Fibroblast of the conjunctiva (primary cell): ENCODE data around the gene EPN3.

ENCODE experiments used
- DNase-seq: peaks from one replicate; pipeline ENCODE4 v3.0.0-alpha.2; 2010; ENCODE audit warnings: low read depth

The EPN3 gene

DNA sequence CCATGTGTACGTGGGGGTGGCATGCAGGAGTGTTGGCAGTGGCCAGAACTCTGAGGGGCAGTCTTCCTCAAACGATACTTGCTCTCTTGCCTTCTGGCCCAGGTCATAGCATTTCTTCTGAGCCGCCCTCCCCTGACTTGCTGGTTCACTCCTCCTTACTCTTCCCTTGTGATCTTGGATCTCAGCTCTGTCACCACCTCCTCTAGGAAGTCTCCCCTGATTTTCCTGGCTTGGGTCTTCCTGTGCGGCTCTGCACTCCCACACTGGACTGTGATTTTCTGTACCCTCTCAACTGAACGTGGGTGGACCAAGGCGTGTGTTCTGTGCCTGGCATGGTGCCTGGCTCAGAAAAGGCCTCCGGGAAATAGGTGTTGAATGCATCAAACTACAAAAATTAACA lies 2.9 kb downstream of the EPN3 start:
- no peak for DNase-seq

- no peak for DNase-seq
These were observed 4.4 kb downstream of the EPN3 start for GRCh38 chr17:50536683-50537646.

DNA sequence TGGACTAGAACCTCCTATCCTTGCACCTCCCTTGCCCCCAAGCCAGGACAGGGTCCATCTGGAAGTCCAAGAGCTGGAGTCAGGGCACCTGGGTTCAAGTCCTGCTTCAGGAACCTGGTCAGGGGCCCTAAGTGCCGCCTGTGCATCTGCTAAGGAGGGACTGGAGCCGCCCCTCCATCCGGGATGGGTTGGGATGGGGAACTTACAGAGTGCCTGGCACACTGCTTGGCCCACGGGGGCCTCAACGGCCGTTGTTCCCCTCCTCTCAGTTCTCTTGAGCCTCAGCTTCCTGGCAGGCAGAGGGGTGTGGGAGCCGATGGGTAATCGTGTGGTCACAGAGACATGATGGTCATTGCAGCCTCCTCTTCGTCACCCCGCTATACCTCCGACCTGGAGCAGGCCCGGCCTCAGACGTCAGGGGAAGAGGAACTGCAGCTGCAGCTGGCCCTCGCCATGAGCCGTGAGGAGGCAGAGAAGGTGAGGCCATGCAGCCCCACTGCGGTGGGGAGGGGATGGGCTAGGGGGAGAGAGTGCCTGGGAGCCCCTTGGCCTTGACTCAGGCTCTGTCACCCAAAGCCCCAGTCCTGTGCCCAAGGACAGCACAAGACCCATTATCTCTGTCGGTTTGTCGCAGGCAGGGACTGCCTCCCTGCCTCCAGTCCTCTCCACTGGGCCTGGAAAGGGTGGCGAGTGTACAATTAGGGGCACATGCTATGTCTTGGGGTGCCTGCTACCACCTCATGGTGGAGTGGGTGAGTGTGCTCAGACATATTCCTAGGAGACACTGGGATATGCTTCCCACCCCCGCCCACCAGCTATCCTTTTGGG lies 5.4 kb downstream of the EPN3 start:
- no peak for DNase-seq

DNA sequence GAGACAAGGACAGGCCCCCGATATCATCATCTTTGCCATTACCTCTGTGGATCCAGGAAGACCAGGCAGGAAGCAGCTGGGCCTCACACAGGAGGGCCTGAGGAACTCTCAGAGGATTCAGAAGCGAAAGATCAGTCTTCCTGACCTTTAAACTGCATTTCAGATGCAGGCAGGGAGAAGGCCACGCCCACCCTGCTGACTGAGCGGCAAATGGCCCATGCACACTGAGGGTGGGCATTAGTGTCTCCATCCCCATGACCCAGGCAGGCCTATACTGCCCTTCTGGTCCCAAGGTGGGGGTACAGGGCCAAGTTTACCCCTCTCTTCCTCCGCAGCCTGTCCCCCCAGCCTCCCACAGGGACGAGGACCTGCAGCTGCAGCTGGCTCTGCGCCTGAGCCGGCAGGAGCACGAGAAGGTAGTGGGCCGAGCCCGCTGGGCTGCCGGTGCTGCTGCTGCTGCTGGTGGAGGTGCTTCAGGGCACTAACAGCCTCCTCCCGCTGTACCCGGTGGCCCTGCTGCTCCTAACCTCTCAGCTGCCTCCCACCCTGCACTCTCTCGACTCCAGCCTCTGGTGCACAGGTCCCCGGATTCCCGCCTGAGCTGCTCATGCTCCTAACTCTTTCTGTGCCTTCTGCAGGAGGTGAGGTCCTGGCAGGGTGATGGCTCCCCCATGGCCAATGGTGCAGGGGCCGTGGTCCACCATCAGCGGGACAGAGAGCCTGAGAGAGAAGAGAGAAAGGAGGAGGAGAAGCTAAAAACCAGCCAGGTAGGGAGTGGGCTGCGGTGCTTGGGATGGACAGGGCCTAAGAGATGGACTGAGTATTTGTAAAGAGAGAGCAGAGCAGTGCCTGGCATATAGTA lies 6.2 kb downstream of the EPN3 start:
- DNase-seq, result no peak

- no peak for DNase-seq
These were observed 7.4 kb downstream of the EPN3 start for GRCh38 chr17:50539762-50540559.

GRCh38 chr17:50540560-50541401 lies 8.2 kb downstream of the EPN3 start:
- no peak for DNase-seq

DNA sequence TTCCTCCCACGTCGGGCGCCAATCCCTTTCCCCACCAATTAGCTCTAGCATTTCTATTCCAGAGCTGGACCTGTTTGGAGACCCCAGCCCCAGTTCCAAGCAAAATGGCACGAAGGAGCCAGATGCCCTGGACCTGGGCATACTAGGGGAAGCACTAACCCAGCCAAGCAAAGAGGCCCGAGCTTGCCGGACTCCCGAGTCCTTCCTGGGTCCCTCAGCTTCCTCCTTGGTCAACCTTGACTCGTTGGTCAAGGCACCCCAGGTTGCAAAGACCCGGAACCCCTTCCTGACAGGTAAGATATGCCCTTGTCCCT lies 8.8 kb downstream of the EPN3 start:
- no peak for DNase-seq

- DNase-seq, result peak; percentile 43
These were observed 9.5 kb downstream of the EPN3 start for GRCh38 chr17:50541716-50542688.

DNA sequence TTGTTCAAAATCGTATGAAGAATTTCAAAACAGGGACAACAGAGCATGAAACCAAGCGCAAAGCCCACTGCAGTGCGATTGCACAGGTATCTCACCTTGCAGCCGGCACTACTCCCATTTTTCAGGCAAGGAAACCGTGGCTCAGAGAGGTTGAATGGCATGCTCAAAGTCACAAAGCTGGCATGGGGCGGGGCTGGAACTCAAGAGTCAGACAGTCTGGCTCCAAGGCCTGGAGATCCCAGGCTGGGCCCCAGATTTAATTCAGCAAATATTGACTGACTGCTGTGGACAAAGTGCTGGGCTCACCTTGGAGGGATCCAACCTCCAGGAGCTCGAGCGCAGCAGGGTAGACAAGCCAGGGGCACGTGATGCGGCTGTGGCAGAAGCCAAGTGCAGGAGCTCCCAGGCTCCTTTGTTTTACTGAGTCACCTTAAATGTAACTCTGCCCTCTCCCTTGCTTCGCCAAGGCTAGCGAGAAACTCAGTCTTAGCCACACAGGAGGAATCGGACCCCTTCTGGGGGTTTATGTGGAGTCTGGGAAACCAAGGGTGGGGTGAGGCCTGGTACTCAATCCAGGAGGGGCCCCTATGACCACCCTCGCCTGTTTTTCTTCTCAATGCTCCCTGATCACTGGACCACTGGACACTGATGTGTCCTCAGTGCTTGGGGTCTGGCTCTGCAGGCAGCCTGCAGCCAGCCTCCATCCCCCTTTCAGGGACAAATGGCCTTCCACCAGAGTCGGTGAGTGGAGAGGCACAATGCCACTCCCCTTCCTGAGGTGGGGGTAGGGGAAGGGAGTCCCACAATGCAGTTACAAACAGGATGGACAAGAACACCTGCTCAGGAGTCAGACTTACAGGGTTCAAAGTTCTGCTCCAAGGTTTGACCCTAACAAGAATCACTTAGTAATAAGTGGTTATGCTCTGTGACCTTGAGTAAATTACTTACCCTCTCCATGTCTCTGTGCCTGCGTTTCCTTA lies 10.6 kb downstream of the EPN3 start:
- DNase-seq, result no peak

GRCh38 chr17:50544516-50544915 lies 12.0 kb downstream of the EPN3 start:
- DNase-seq, result no peak

DNA sequence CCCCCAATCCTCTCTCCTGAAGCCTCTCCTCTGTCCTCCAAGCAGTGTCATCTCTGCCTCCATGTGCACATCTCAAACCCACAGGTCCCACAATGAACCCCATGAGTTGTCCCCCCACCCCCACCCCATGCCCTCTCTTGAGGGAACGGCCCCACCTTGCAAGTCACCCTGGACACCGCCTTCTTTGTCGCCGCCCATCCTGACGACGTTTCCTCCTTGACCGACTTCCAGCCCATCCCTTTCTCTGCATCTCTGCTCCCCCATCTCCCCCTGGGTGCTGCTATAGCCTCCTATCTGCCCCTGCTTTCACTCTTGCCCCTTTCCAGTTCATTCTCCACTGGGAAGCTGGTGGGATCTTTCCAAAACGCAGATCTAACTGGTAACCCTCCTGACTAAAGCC lies 12.8 kb downstream of the EPN3 start:
- no peak for DNase-seq

DNA sequence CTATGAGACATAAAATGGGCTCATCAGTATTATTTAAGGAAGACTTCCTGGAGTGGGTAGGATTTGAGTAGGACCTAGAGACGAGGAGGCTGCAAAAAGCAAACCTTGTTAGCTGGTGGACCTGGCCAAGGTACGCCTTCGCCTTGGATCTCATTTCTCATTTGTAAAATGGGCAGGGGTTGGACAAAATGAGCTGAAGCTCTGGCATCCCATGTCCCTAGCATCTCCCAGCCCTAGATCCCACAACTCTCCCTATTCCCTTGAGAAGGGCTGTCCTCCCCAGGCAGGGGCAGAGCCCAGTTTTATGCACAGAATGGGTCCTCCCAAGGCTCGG lies 14.1 kb downstream of the EPN3 start:
- no peak for DNase-seq

DNA sequence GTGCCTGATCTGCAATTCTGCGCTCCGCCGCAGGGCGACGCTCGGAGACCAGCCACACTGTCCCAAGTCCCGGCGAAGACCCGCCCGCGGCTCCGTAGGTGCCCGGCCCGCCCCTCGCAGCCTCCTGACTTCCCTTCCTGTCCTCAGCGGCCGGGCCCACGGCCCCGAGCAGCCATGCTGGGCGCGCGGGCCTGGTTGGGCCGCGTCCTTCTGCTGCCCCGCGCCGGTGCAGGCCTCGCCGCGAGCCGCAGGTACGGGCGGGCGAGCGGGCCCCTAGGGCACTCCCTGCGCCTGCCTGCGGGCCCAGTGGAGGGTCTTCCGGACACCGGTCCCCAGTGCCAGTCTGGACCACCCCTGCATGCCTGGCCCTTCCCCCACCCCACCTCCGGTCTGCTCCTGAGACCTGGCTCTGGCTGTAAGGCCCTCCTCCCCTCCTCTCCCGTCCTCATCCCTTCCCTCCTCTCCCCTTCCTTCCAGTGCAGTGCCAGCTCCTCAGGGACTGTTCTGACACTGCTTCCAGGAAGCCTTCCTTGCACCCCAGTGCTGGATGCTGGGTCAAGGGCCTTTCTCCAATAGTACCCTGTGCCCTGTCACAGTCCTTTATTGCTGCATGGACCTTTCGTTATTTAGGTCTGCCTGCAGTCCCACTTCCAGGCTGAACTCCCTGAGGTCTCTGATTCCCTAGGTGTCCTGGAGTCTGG lies 14.7 kb downstream of the EPN3 start, which contains the start of gene SPATA20:
TSS of gene SPATA20 (plus strand) at position 140 of the 701 bp plus-strand sequence. CDS start at position 175, 35 bp downstream.
- peak; percentile 85 for DNase-seq

- no peak for DNase-seq
These were observed 15.2 kb downstream of the EPN3 start for GRCh38 chr17:50547736-50548083.

DNA sequence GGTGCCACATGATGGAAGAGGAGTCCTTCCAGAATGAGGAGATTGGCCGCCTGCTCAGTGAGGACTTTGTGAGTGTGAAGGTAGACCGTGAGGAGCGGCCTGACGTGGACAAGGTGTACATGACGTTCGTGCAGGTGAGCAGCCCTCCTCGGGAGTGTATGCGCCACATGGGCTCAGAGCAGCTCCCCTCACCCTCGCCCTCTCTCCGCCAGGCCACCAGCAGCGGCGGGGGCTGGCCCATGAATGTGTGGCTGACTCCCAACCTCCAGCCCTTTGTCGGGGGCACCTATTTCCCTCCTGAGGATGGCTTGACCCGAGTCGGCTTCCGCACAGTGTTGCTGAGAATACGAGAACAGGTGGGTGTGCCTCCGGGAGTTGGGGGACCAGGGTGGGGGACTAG lies 16.3 kb downstream of the EPN3 start:
- DNase-seq, result no peak

DNA sequence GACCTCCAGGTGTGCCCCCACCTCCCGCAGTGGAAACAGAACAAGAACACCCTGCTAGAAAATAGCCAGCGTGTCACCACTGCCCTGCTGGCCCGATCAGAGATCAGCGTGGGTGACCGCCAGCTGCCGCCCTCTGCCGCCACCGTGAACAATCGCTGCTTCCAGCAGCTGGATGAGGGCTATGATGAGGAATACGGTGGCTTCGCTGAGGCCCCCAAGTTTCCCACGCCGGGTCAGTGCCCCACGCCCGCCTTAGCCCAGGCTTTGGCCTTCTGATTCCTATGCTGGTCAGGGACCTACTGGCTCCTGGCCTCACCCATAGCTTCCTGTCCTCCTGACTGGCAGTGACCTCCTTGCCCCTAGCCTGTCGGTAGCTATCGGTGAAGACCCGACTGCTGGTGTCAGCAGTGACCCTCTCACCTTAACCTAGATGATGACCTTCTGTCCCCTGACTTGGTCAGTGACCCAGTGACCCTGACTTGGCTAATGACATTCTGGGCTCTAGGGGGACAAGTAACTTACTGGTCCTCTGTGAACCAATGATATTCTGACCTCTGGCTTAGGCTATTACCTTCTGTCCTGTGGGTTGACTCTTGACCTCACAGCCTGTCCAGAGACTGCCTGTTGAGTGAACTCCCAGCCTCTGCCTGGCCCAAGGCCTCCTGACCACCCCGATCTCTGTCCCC lies 16.9 kb downstream of the EPN3 start:
- DNase-seq, result no peak

DNA sequence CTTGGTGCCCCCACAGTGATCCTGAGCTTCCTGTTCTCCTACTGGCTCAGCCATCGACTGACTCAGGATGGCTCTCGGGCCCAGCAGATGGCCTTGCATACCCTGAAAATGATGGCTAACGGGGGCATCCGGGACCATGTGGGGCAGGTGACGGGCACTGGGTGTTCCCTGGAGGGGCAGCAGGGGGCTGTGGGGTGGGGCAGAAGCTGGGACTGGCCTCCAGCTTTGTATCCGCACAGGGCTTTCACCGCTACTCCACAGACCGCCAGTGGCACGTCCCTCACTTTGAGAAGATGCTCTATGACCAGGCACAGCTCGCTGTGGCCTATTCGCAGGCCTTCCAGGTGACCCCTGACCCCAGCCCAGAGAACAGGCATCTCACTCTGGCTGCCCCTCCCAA lies 17.4 kb downstream of the EPN3 start:
- DNase-seq, result no peak
